Stimulated activated CD8-positive, alpha-beta memory T cell treated with anti-CD3 and anti-CD28 coated beads, Interleukin-2, amount 100 ng/mL, for 1 hour (primary cell): ENCODE results near the gene ZCCHC24.

Source experiments
- DNase-seq, 2 donors: peaks; one replicate each; pipeline ENCODE4 v3.0.0-alpha.2; 2020; ENCODE audit warnings: low read depth in 2 of 2

ZCCHC24 gene

DNA sequence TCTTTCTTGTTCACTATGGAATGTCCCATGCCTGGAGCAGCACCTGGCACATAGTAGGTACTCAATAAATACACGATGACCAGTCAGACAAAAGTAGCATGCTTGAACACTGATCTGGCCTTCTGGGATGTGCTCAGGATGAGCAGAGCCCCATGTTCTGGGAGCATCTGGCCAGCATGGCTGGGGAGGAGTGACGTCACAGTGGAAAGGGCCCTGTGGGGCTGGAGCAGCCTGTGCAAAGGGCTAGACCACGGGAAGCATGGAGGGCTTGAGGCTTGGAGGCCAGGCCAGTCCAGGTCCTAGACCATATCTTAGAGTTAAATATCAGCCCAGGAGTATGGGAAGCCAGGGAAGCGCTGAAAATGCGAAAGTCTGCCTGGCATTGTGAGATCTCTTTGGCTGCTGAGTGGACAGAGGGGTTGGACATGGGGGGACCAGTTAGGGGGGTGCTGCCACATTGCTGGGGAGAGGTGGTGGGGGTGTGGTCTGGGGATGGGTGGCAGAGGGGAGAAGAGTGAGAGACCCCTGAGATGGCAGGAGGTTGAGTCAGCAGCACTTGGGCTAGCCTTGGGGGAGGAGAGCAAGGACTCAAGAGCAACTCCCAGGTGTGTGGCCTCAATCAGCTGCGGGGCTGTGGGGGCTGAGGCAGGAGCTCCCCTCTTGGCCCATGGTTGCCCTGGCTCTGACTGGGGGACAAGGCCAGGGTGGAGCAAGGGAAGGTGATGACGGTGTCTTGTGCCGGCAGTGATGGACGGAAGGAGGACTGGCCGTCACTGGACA lies 34.9 kb downstream of the ZCCHC24 start:
- DNase-seq: no peak

DNA sequence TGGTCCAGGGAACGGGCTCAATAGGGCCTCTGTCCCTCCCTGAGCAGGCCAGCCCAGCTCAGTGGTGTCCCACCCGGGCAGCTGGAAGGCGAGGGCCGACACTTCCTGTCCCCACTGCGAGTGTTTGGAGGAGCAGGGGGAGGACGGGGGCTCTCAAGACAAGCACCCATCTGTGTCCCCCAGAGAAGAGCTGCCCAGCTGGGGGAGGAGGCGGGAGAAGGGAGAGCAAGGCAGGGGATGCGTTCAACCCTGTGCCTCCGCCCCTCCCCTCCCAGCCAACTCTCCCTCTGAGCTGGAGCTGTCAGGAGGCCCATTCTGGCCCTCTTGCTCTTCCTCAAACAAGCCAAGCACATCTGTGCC lies 35.7 kb downstream of the ZCCHC24 start:
- no peak for DNase-seq

DNA sequence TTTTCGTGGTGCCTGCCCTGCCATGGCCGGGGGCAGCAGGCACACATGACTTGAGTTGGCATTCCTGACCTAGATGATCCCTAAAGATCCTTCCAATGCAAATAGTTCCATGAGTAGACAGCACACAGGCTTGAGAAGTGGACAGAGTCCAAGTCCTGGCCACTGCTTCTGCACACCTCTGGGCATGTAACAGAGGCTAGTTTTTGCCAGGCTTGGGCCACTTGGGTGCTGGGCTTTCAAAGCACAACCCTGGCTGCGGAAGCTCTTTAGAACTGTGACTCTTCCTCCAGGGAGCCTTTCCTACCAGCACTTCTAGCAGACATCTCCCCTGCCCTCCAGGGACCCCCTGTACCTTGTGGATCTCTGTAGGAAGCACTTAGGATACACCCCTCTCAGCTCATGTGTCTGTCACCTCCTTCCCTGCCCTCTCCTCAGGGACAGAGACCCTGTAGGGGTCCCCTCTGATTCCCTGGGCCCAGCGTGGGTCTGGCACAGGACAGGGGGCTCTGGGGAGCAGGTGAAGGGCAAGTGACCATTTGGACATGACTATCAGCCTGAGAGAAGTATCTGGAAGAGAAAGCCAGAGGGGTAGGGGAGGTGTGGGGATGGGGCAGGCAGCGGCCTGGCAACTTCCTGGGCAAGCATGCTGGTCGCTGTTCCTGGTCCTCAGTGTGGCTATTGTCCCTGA lies 36.2 kb downstream of the ZCCHC24 start:
- DNase-seq: no peak

DNA sequence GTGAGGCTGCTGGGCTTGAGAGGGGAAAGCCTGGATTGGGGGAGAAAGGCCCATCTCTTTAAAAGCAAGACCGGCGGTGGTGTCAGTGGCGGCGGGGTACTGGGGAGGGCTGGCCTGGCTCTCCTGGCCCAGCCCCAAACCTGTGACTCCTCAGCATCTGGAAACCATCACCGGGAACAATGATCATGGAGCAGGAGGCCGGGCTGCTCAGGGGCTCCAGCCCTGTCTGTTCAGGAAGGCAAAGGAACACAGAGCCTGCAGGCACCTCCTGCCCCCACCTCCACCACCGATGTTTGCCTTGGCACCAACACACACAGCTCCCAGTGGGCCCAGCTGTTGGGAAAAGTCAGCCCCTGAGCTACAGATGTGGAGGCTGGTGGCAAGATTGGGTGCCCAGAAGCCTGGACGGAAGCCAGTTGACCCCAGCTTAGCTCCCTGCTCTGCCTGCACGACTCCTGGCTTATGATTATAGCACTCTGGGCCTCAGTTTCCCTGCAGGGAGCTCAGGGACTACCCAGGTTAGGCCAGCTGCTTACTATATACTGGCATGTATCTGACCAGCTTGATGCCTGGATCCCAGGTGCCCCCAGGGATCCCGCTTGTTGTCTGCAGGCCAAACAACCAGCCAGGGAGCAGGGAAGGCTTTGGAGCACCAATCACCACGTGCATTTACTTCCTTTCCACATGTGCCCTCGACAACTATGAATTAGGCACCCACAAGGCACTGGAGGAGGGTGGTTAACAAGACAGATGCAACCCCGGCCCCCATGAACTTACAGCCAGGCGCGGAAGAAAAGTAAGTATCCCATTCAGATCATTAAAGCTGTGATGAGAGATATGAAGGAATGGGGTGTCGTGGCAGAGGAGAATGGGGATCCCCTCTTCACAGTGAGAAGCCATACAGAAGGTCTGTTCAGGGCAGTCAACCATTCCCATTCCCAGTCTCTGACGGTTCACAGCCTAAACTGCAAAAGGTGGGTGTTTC lies 37.3 kb downstream of the ZCCHC24 start:
- no peak for DNase-seq

DNA sequence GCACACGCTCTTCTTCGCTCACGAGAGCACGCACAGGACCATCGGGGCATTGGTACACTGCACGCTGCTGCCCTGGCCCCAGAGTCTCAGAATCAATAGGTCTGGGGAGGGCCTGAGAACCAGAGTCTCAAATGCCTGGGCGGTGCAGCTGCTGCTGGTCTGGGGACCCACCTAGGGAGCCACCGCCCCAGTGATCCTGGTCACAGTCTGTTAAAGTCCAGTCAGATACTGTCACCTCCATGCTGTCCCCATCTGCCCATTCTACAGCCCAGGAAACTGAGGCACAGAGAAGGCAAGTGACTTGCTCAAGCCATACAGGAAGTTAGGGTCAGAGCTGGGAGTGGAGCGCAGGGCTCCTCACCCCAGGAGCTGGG lies 38.0 kb downstream of the ZCCHC24 start:
- no peak for DNase-seq

DNA sequence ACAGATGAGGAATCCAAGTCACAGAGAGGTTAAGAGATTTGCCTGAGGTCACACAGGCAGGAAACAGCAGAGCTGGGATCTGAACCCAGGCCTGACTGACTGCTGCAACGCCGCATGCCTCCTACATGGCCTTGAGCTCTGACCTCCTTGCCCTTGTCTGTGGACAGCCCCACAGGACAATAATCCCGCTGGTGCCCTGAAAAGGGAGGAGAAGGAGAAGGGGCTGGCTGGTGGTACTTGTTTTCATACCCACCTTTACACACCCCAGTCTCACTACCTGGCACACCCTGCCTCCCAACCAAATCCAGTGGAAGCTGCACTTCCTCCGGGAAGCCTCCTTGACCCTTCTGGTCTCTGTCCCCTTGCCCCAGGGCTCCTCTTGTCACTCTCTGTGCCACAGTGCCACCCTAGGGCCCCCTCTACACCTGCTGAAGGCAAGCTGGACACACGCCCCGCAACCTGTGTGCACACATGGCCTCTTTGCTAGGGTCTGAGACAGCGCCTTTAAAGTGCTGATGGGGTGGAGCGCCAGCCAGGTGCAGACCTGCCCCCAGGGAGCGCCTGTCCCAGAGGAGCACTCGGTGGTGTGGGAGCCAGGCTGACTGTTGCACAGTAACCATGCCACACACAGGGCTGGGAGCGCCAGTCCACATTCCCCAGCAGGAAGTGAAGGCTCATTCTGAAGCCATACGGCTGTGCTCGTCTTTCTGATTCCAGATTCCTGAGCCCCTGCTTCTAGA lies 38.6 kb downstream of the ZCCHC24 start:
- no peak for DNase-seq

DNA sequence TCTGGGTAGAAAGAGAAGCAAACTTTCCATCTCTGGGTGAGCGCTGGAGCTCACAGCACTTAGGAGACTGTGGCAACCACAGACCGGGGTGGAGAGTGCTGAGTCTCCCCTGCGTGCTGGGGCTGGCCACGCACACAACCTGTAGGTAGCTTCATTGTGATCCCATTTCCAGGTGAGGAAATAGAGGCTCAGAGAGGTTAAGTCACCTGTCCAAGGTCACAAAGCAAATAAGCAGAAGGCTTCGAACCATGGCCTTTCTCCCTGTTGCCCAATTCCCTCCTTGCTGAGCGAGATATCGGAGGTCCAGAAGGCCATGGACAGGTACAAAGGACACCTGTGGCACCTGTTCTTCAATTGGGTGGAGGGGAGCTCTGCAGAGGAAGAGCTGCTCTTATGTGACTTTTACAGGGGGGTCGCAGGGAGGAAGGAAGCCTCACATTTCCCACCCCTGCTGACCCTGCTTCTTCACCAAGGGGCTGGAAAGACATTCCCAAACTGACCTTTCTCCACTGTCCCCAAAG lies 39.4 kb downstream of the ZCCHC24 start:
- DNase-seq: no peak

DNA sequence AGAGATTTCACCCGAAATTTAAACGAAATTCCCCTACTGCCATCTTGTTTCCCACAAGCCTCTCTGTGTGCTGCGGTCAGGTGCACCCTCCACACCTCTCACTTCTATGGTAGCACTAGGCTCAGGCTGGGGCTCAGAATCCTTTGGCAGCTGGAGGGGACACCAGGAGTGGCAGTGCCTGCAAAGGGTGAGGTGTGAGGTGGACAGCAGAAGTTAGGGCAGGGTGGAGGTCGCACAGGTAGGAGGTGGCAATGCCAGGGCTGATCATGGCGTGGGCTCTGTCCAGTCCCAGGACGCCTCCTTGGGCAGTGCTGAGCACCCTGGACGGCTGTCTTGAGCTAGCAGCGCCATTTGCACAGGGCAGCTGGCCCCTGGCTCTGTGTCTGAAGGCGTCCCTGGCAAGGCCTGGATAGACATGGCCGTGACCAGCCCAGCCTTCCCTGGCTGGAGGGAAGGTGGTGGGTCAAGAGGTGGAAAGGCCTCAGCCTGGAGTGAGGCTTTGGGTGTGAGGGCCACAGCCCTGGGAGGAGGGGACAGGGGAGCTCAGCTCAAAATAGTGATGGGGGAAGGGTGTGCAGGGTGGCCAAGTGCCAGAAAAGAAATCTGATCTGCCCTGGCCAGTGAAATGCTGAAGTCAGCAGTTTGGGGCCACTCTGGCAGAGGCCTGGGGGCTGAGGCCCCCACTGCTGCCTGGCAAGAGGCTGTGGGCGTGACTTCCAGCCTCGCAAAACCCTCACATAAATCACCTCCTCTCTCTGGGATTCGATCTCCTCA lies 40.0 kb downstream of the ZCCHC24 start:
- no peak for DNase-seq

DNA sequence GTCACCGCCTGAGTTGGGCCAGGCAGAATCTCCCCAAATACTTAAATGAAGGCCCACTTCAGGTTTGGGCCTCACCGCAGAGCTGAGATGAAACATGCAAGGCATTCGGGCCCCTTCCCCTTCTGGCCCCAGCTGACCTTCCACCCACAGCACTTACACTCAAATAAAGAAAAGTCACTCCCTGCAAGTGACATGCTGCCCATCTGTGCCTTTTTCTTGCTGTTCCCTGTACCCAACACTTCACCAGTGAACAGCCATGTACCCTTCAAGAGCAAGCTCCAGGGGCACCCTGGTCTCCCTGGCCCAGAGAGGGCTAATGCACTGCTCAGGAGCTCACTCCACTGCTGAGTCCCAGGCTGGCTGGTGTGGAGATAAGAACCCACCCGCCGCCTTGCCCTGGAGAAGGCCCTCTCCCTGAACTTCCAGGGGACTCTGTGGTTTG lies 40.7 kb downstream of the ZCCHC24 start:
- no peak for DNase-seq

DNA sequence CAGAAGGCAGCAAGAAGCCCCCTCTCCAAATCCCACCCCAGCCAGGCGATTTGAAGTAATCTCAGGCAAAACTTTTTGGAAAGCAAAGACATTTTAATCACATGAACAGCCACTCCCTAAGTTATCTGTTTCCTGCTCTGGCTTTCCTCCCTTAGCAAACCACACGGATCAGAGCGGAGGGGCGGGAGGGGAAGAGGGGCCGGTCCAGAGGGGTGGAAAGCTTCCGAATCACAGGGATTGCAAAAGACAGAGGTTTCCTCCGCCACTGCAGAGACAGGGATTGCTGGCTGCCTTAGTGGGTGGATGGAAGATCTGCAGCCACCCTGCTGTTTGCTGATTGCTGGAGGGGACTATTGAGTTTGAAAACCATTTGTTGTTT lies 41.2 kb downstream of the ZCCHC24 start:
- DNase-seq: no peak

DNA sequence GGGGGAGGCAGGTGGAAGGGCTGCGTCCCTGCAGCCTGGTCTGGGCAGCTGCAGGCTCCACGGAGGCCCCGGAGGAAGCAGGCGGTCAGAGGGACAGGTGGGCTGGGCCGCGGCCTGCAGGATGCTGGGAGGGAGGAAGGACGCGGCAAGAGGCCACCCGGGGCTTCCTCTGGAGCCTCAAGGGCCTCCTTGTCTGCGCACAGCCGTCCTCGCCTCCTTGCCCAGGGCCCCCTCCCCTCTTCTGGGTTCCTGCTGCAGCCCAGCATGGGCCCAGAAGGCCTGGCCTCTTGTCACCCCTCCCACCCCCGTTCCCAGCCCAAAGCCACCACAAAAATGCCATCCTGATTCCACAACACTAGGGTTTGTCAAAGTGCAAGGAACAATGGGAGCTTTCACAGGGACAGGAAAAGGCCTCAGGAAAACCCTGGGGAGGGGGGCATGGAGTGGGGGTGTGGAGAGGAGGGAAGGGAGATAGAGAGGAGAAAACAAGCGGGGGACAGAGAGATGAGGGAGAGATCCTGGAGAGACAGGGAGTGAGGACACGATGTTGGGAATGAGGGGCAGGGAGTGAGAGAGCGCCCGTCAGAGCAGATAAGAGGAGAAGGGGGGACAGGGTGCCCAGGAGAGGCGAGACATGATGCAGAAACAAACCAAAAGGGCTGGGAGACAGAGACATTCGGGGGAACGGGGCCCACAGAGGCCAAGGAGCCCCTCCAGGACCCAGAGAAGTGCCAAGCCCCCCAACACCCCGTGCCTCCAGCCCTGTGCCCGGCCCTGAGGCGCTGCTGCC lies 41.8 kb downstream of the ZCCHC24 start:
- no peak for DNase-seq

DNA sequence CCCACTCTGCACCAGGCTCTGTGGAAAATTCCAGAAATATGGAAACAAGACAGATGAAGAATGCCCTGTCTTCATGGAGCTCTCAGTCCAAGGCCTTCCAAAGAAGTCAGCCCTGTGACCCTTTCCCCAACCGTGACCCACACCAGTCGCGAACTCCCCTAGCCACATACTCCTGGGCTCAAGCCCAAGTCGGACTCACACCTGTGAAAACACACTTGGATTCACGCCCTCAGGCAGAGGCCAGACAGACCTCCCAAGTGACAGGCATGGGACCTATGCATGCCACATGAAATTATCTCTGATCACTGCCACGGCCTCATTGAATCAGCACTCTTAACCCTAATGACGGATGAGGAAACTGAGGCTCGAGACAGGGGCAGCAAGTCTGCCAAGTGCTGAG lies 42.5 kb downstream of the ZCCHC24 start:
- DNase-seq: no peak

DNA sequence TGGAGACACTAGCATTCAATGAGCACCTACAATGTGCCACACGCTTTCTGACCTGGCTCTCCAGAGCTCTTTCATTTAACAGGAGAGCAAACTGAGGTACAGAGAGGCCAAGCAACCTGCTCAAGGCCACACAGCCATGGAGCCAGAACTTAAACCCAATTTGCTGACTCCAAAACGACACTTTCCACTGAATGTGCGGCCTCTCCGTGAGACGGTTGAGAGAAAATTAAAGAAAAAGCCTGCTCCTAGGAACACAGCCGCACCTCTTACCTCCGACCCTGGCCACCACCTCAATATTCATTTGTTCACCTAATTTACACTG lies 42.8 kb downstream of the ZCCHC24 start:
- DNase-seq: no peak

DNA sequence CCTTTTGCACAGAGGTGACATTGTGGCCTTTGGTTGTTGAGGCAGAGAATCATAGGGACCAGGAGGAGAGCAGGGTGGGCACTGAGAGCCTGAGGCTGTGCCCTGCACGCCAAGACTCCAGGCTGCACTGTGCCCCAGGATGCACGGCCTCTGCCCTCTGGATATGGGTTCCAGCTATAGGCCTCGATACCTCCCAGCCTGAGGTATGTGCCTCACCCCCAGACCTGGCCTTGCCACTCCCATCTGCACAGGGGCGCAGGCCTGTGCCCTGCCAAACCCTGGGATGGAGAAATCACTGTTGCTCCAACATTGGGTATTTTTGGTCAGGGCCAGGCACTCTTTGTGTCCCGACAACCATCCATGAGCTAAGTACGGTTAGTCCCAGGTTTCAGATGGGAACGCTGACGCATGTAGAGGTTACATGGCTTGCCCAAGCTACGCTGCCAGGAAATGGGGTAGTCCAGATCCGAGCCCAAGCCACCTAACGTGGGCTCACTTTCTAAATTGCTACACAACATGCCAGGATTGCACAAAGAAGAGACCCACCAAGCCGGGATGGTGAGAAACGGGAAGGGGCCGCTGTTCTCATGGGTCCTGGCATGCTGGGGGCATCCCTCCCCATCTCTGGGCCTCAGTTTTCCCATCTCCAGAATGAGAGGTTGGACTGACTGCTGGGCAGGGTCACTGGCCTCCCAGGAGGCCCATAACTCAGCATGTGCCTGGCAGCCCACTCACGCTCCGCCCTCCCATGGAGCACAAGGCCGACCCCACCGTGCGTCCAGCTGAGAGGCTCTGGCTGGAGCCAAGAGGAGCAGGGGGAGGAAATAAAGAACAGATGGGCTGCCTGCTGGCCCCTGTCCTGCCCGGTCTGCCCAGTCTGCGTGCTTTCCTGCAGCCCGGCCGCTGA lies 44.2 kb downstream of the ZCCHC24 start:
- no peak for DNase-seq

DNA sequence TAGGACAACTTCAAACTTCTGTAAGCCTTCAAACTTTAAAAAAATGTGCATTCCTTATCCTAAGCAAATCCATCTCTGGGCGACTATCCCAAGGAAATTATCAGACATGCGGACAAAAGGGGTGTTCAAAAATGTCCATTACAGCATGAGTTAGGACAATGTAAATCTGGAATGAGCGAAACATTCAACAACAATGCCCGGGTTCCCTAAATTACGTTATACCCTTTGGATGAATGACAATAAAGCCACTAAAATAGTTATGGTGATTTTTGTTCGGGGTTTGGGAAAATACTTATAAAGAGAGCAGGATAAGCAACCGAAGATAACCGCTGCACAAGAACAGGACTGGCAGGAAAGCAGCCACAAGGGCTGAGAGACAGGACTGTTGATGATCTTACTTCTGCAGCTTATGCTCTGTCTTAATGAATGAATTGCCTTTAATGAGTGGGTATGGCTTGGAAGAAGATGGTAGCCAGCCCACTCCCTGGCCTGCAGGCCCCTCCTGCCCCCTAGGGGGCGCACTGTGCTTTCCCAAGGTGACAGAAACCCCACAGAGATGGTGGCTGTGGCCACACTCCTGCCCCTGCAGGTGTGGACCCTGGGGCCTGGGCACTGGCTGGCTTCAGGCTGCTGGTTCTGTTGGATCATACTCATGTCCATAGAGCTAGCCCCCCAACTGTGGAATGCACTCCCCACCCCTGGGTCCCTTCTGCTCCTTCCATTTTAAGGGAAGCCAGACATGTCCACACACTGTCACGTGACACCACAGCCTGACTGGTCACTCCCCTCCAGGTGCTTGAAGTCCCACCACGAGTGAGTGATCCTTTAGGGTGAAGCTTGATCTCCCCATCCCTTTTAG lies 45.0 kb downstream of the ZCCHC24 start:
- peak; percentile 8 to 15 for DNase-seq

DNA sequence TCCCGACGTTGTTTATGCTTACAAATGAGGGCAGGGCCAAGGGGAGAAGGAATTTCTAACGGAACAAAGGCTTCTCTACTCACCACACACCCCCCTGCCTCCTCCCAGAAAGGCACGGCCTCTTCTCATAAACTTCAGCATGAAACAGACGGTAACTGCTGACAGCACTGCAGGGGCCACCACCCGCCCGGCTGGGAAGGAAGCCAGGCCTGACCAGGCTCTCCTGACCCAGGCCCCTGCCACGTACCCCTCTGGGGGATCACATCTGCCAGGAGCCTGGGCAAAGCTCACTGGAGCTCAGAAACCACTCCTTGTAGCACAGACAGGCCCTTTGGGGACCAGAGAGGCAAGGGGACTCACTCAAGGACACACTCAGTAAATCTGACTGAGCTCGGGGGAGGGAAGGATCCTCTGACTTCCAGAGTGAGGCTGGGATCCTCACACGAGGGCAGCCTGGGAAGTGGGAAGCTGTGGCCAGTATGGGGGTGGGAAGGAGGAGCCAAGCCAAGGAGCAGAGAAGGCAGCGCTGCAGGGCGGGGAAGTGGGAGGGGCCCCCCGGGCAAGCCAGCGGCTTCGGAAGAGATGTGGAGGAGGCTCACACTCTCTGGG lies 46.1 kb downstream of the ZCCHC24 start:
- DNase-seq: no peak

DNA sequence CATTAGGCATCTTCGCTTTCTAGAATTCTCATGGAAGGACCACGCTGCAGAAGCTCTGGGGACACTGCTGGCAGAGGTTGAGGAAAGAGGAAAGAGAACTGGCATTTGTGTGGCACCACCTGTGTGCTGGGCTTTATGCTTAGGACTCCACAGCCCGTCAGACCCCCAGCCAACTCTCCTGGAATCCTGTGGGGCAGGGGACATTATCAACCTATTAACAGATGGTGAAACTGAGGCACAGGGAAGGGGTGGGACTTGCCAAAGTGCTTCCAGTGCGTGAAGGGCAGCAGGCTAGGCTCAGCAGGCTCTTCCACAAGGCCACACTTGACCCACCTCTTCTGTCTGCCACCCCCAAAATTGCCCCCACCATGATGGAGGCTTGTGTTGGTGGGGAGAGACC lies 46.8 kb downstream of the ZCCHC24 start:
- no peak for DNase-seq
